SK-N-SH (cell line): ENCODE results near the gene TPCN2. TPM values are rescaled to one million over a fixed set of nuclear protein-coding genes. Genes with fewer than 3 reads are reported as not detected.

Experiments used
- CTCF ChIA-PET: fragments of 300-600, 350-600 bp; formaldehyde crosslinking; extraction: SDS; loops from one replicate; lab custom pipeline; 2021; lab: Yijun Ruan, JAX
- POLR2A ChIA-PET: fragments of 350-600 bp; sonication (Branson Sonifier 250); formaldehyde crosslinking; extraction: SDS; loops from one replicate; lab custom pipeline; 2020; ENCODE audit warnings: antibody characterized with exemption, inconsistent platforms; lab: Yijun Ruan, JAX
- DNase-seq: peaks from one replicate; pipeline ENCODE4 v3.0.0; 2012
- H2AFZ ChIP-seq: fragments of 200-600 bp; sonication (generic); 2 replicates; pipeline ENCODE4 v1.8.1; 2016; ENCODE audit warnings: antibody characterized with exemption, mild to moderate bottlenecking, low read depth
- H3F3A ChIP-seq: fragments of 200-600 bp; sonication (generic); replicated peaks from 2 replicates; pipeline ENCODE3; 2016; ENCODE audit warnings: antibody characterized with exemption, mild to moderate bottlenecking; ENCODE audit not compliant: insufficient read depth
- H3K27ac ChIP-seq, 2 experiments: fragments of 200-500 bp in 1 of 2; fragments of 200-600 bp in 1 of 2; sonication (Bioruptor generic) in 1 of 2; sonication (generic), shearing (Covaris generic) in 1 of 2; 2 replicates each; pipeline versions ENCODE4 v1.5.1 to v1.6.1; 2014 to 2016; ENCODE audit warnings: low read depth in 2 of 2, inconsistent platforms in 1 of 2, low read length in 1 of 2, mild to moderate bottlenecking in 1 of 2, mixed read lengths in 1 of 2
- H3K27me3 ChIP-seq: fragments of 200-600 bp; sonication (generic), shearing (Covaris generic); 2 replicates; pipeline ENCODE4 v1.6.1; 2016; ENCODE audit warnings: mixed run types; ENCODE audit not compliant: insufficient read depth
- H3K36me3 ChIP-seq, 2 experiments: fragments of 200-500 bp in 1 of 2; fragments of 200-600 bp in 1 of 2; sonication (Bioruptor generic) in 1 of 2; sonication (generic) in 1 of 2; replicated peaks in 1 of 2; 2 replicates each; pipeline versions ENCODE3 to v1.5.1; 2014 to 2016; ENCODE audit warnings: low read length in 1 of 2, mild to moderate bottlenecking in 1 of 2; ENCODE audit not compliant: insufficient read depth in 2 of 2, control insufficient read depth in 1 of 2
- H3K4me1 ChIP-seq, 2 experiments: fragments of 200-500 bp in 1 of 2; fragments of 200-600 bp in 1 of 2; sonication (Bioruptor generic) in 1 of 2; sonication (generic), shearing (Covaris generic) in 1 of 2; 2 replicates each; pipeline versions ENCODE4 v1.5.1 to v1.6.1; 2014 to 2016; ENCODE audit warnings: low read depth in 1 of 2, low read length in 1 of 2, mixed run types in 1 of 2; ENCODE audit not compliant: insufficient read depth in 2 of 2, control insufficient read depth in 1 of 2
- H3K4me2 ChIP-seq: fragments of 200-600 bp; sonication (generic), shearing (Covaris generic); 2 replicates; pipeline ENCODE4 v1.6.1; 2017; ENCODE audit warnings: mixed run types
- H3K4me3 ChIP-seq, 2 experiments: fragments of 200-500 bp in 1 of 2; fragments of 200-600 bp in 1 of 2; sonication (Bioruptor generic) in 1 of 2; sonication (generic), shearing (Covaris generic) in 1 of 2; 2 replicates each; pipeline versions ENCODE4 v1.5.1 to v1.8.1; 2014 to 2016; ENCODE audit warnings: low read depth in 2 of 2, inconsistent platforms in 1 of 2, low read length in 1 of 2, mild to moderate bottlenecking in 1 of 2, mixed read lengths in 1 of 2, moderate library complexity in 1 of 2
- H3K79me2 ChIP-seq: fragments of 200-600 bp; sonication (generic); 2 replicates; pipeline ENCODE4 v1.8.1; 2017; ENCODE audit warnings: mild to moderate bottlenecking; ENCODE audit not compliant: insufficient read depth
- H3K9ac ChIP-seq: fragments of 200-600 bp; sonication (generic); 2 replicates; pipeline ENCODE4 v1.6.1; 2017; ENCODE audit warnings: mixed run types
- H3K9me2 ChIP-seq: fragments of 200-600 bp; sonication (generic); 2 replicates; pipeline ENCODE4 v1.6.1; 2017; ENCODE audit warnings: mixed run types
- H3K9me3 ChIP-seq: fragments of 200-600 bp; sonication (generic); 2 replicates; pipeline ENCODE4 v1.6.1; 2017; ENCODE audit warnings: mixed run types, mild to moderate bottlenecking, moderate library complexity
- H4K20me1 ChIP-seq: fragments of 200-600 bp; sonication (generic); 2 replicates; pipeline ENCODE4 v1.6.1; 2017; ENCODE audit warnings: mild to moderate bottlenecking, mixed run types; ENCODE audit not compliant: insufficient read depth
- CHD2 ChIP-seq: fragments of 150-350 bp; IDR thresholded peaks from 2 replicates; pipeline ENCODE4 v1.6.1; 2018; ENCODE audit warnings: low read length; ENCODE audit not compliant: partially characterized antibody
- EZH2phosphoT487 ChIP-seq: fragments of 200-600 bp; sonication (generic); IDR thresholded peaks from 2 replicates; pipeline ENCODE4 v1.6.1; 2017; ENCODE audit warnings: low read depth, mixed run types, mild to moderate bottlenecking, antibody characterized with exemption, moderate library complexity, borderline replicate concordance
- FOXM1 ChIP-seq: IDR thresholded peaks from 2 replicates; pipeline ENCODE4 v1.4.0; 2012; ENCODE audit warnings: low read depth, mild to moderate bottlenecking
- JUND ChIP-seq: IDR thresholded peaks from 2 replicates; pipeline ENCODE4 v1.4.0; 2012
- MEF2A ChIP-seq: IDR thresholded peaks from 2 replicates; pipeline ENCODE4 v1.4.0; 2012; ENCODE audit warnings: low read depth, borderline replicate concordance
- MXI1 ChIP-seq: IDR thresholded peaks from 2 replicates; pipeline ENCODE4 v1.6.1; 2012; ENCODE audit warnings: mild to moderate bottlenecking, low read depth, low read length, improper control_type of control experiment
- SIN3A ChIP-seq: IDR thresholded peaks from 2 replicates; pipeline ENCODE4 v1.6.1; 2012; ENCODE audit warnings: low read depth, mild to moderate bottlenecking, low read length, moderate library complexity, borderline replicate concordance
- TAF1 ChIP-seq: IDR thresholded peaks from 2 replicates; pipeline ENCODE4 v1.6.1; 2012; ENCODE audit warnings: low read depth, mild to moderate bottlenecking, low read length, moderate library complexity, borderline replicate concordance
- TEAD4 ChIP-seq: IDR thresholded peaks from 2 replicates; pipeline ENCODE4 v1.4.0; 2012; ENCODE audit warnings: mild to moderate bottlenecking, borderline replicate concordance; ENCODE audit not compliant: insufficient read depth
- WGBS: methylation state at CpG from one replicate; pipeline ENCODE4 v1.1.6; 2017; ENCODE audit warnings: low lambda C conversion rate; 5-methylcytosine and 5-hydroxymethylcytosine counted together
- polyA plus RNA-seq, 3 experiments: library from polyadenylated mRNA; depleted of rRNA; stranded (reverse); fragments of >200 nt; gene quantifications; 2 replicates each; pipeline ENCODE4 v1.2.3, GENCODE V29; 2012
- TF ChIP-seq, protein P1 (sequence below): IDR thresholded peaks from 2 replicates; pipeline ENCODE4 v1.4.0; 2012; ENCODE audit warnings: low read depth
- TF ChIP-seq, protein P2 (sequence below): IDR thresholded peaks from 2 replicates; pipeline ENCODE4 v1.6.1; 2012; ENCODE audit warnings: mild to moderate bottlenecking, low read depth, low read length, moderate library complexity

Gene TPCN2
- polyA plus RNA-seq, 1 of the 3 experiments (the other 2 are of a cell fraction) = 8.7 TPM

DNA sequence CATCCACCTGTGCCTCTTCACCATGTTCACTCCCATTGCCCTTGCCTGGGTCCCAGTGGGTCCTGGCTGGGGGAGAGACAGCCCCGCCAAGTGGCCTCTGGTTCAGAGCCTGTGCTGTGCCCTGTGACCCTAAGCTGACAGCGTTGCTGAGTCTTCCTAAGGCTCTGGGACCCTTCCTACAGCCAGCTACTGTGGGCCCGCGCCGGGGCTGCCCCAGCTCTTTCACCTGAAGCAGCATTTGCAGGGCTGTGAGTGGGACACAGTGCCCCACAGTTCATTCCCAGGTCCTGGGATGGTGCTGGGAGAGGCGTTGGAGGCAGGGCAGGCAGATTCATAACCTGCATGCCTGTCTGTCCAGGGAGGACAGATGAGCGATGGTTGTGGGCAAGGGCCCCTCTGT, 10.7 kb downstream of the TPCN2 start (continued):
- TF ChIP-seq, protein P1, sequence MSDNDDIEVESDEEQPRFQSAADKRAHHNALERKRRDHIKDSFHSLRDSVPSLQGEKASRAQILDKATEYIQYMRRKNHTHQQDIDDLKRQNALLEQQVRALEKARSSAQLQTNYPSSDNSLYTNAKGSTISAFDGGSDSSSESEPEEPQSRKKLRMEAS = no peak
- TF ChIP-seq EZH2phosphoT487 = no peak
- TF ChIP-seq, all 33 proteins: peak for 0

DNA sequence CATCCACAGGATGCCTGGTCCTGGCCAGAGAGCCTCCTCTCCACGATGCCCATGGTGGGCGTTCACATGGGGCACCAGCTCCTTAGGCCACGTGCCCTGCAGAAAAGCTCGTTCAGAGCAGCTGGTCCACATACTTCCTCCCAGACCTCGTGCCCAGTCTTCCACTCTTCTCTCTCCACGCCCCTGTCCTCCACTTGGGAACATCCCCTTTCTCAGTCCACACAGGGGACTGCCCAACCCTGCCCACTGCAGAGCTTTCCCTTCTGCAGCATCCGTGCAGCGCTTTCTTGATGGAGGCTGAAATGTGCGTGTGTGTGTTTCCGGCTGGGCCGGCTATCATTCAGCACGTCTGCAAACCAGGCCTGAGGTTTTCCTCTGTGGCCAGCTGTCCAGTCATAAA, 11.3 kb downstream of the TPCN2 start:
- Histone ChIP-seq H3K27me3 (no peaks in the 10 kb centered on the region), H2AFZ (no peak overlapping the region), H3K4me2 (no peak overlapping the region), H4K20me1 (no peaks in the 10 kb centered on the region), H3K36me3 (peaks cover 0 to 13% of the 10 kb centered on the region in 2 experiments), H3K9ac (no peak overlapping the region), H3K9me3 (no peaks in the 10 kb centered on the region), H3K4me3 (no peak overlapping the region), H3F3A (no peaks in the 10 kb centered on the region), H3K9me2 (no peaks in the 10 kb centered on the region), H3K27ac (no peak overlapping the region), H3K79me2 (no peaks in the 10 kb centered on the region), H3K4me1 (peaks cover 0 to 2% of the 10 kb centered on the region in 2 experiments; a peak in 1 of 4 replicates)
- DNase-seq = no peak
- ChIA-PET CTCF (interaction anchor here (1.4 kb wide), 1 partner anchor 262 kb away, joined by 3 read pairs; no protein-coding TSS in a partner anchor), POLR2A (no interaction called here)
- WGBS = 96% methylated on average over 11 of the region's 12 CpGs
- TF ChIP-seq, protein P2, sequence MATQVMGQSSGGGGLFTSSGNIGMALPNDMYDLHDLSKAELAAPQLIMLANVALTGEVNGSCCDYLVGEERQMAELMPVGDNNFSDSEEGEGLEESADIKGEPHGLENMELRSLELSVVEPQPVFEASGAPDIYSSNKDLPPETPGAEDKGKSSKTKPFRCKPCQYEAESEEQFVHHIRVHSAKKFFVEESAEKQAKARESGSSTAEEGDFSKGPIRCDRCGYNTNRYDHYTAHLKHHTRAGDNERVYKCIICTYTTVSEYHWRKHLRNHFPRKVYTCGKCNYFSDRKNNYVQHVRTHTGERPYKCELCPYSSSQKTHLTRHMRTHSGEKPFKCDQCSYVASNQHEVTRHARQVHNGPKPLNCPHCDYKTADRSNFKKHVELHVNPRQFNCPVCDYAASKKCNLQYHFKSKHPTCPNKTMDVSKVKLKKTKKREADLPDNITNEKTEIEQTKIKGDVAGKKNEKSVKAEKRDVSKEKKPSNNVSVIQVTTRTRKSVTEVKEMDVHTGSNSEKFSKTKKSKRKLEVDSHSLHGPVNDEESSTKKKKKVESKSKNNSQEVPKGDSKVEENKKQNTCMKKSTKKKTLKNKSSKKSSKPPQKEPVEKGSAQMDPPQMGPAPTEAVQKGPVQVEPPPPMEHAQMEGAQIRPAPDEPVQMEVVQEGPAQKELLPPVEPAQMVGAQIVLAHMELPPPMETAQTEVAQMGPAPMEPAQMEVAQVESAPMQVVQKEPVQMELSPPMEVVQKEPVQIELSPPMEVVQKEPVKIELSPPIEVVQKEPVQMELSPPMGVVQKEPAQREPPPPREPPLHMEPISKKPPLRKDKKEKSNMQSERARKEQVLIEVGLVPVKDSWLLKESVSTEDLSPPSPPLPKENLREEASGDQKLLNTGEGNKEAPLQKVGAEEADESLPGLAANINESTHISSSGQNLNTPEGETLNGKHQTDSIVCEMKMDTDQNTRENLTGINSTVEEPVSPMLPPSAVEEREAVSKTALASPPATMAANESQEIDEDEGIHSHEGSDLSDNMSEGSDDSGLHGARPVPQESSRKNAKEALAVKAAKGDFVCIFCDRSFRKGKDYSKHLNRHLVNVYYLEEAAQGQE = no peak
- TF ChIP-seq TEAD4 = no peak
- TF ChIP-seq SIN3A = no peak
- no peak for TF ChIP-seq MXI1
- TF ChIP-seq FOXM1 = no peak
- no peak for TF ChIP-seq CHD2
- no peak for TF ChIP-seq TAF1
- no peak for TF ChIP-seq MEF2A
- TF ChIP-seq JUND = no peak
